HCT116 (cell line): ENCODE results near the gene FOXL2NB.

Experiments
- CTCF ChIP-seq, 3 experiments: fragments of 200-600 bp in 1 of 3; sonication (generic) in 1 of 3; IDR thresholded peaks in 2 of 3; conservative IDR thresholded peaks in 1 of 3; 2 replicates each; pipeline ENCODE4 v1.5.1; 2012 to 2017; ENCODE audit warnings: low read depth in 2 of 3, low read length in 2 of 3, antibody characterized with exemption in 1 of 3, borderline replicate concordance in 1 of 3, control low read depth in 1 of 3, mild to moderate bottlenecking in 1 of 3, mixed read lengths in 1 of 3, mixed run types in 1 of 3, moderate library complexity in 1 of 3; ENCODE audit not compliant: insufficient read depth in 1 of 3
- EGR1 ChIP-seq: IDR thresholded peaks from 2 replicates; pipeline ENCODE4 v1.6.1; 2012; ENCODE audit warnings: low read depth
- JUND ChIP-seq: IDR thresholded peaks from 2 replicates; pipeline ENCODE4 v1.6.1; 2012
- POLR2A ChIP-seq: IDR thresholded peaks from 2 replicates; pipeline ENCODE4 v1.7.0; 2011; ENCODE audit warnings: borderline replicate concordance; ENCODE audit not compliant: insufficient read depth, insufficient read length; ENCODE audit errors: extremely low read depth
- POLR2AphosphoS5 ChIP-seq: IDR thresholded peaks from 2 replicates; pipeline ENCODE4 v1.6.1; 2011; ENCODE audit warnings: mild to moderate bottlenecking, low read depth, low read length, moderate library complexity
- YY1 ChIP-seq: IDR thresholded peaks from 2 replicates; pipeline ENCODE4 v1.6.1; 2011; ENCODE audit warnings: low read length, low read depth, moderate library complexity, mild to moderate bottlenecking; ENCODE audit not compliant: insufficient replicate concordance; ENCODE audit errors: extremely low read depth
- TF ChIP-seq, protein P1 (sequence below): IDR thresholded peaks from 2 replicates; pipeline ENCODE4 v1.6.1; 2011; ENCODE audit warnings: mild to moderate bottlenecking, low read length, moderate library complexity; ENCODE audit not compliant: insufficient replicate concordance; ENCODE audit errors: extremely low read depth

- TF ChIP-seq CTCF (IDR thresholded peaks at IDR 0.05 in 2 of 3, conservative IDR thresholded peaks at IDR 0.05 in 1 of 3; ENCODE audit: borderline replicate concordance in 1 of 3, insufficient read depth in 1 of 3, low read depth in 2 of 3, low read length in 2 of 3): no peak
- TF ChIP-seq, protein P1, sequence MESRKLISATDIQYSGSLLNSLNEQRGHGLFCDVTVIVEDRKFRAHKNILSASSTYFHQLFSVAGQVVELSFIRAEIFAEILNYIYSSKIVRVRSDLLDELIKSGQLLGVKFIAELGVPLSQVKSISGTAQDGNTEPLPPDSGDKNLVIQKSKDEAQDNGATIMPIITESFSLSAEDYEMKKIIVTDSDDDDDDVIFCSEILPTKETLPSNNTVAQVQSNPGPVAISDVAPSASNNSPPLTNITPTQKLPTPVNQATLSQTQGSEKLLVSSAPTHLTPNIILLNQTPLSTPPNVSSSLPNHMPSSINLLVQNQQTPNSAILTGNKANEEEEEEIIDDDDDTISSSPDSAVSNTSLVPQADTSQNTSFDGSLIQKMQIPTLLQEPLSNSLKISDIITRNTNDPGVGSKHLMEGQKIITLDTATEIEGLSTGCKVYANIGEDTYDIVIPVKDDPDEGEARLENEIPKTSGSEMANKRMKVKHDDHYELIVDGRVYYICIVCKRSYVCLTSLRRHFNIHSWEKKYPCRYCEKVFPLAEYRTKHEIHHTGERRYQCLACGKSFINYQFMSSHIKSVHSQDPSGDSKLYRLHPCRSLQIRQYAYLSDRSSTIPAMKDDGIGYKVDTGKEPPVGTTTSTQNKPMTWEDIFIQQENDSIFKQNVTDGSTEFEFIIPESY: no peak
- no peak for TF ChIP-seq POLR2AphosphoS5
- no peak for TF ChIP-seq EGR1
- TF ChIP-seq JUND: no peak
- no peak for TF ChIP-seq YY1
- TF ChIP-seq POLR2A: no peak
Observed at GRCh38 chr3:138911621-138912020, 35.4 kb upstream of the FOXL2NB start.
